B cell (primary cell): ENCODE measurements around the gene SLC35B2. TPM values are rescaled to one million over a fixed set of nuclear protein-coding genes. Genes with fewer than 3 reads are reported as not detected.

ENCODE experiments used
- ATAC-seq: fragments of 200-7000 bp; cut with Tn5 transposase; one replicate; pipeline ENCODE4 v1.10.0; 2021; ENCODE audit warnings: low read depth, mild to moderate bottlenecking, moderate number of reproducible peaks, moderate library complexity
- CTCF ChIA-PET: fragments of 350-600 bp; sonication (Branson Sonifier 250); formaldehyde crosslinking; loops from one replicate; lab custom pipeline; 2021; ENCODE audit warnings: antibody characterized with exemption, inconsistent platforms; lab: Charles Lee
- POLR2A ChIA-PET: fragments of 350-600 bp; sonication (Branson Sonifier 250); formaldehyde crosslinking; loops from one replicate; lab custom pipeline; 2021; ENCODE audit warnings: antibody characterized with exemption; lab: Charles Lee
- DNase-seq: peaks from one replicate; pipeline ENCODE4 v3.0.0; 2013
- H2AFZ ChIP-seq: 2 replicates; pipeline ENCODE4 v1.6.1; 2012; ENCODE audit warnings: mild to moderate bottlenecking, low read depth, low read length; ENCODE audit not compliant: insufficient read depth, poor library complexity, severe bottlenecking
- H3K27ac ChIP-seq, 2 donors: 1 replicate in 1 of 2; 2 replicates in 1 of 2; pipeline ENCODE4 v1.5.1; 2012 to 2013; ENCODE audit warnings: low read length in 2 of 2, mild to moderate bottlenecking in 2 of 2, moderate library complexity in 1 of 2
- H3K27me3 ChIP-seq, 4 experiments: fragments of 200-600 bp in 1 of 4; sonication (generic) in 1 of 4; replicated peaks in 1 of 4; 1 replicate in 2 of 4; 2 replicates in 2 of 4; pipeline versions ENCODE4 v1.6.1 to v1.7.0; 2013 to 2016; ENCODE audit warnings: low read length in 3 of 4, mild to moderate bottlenecking in 2 of 4, mixed read lengths in 1 of 4, moderate library complexity in 1 of 4; ENCODE audit not compliant: insufficient read depth in 4 of 4, control insufficient read depth in 3 of 4; ENCODE audit errors: control extremely low read depth in 1 of 4
- H3K36me3 ChIP-seq, 2 experiments: replicated peaks in 1 of 2; 1 replicate in 1 of 2; 2 replicates in 1 of 2; pipeline versions ENCODE4 v1.6.1 to v1.7.1; 2013; ENCODE audit warnings: low read length in 1 of 2; ENCODE audit not compliant: insufficient read depth in 2 of 2, control insufficient read depth in 1 of 2; ENCODE audit errors: control extremely low read depth in 1 of 2, extremely low read depth in 1 of 2
- H3K4me1 ChIP-seq, 2 donors: fragments of 200-600 bp in 1 of 2; sonication (generic) in 1 of 2; 1 replicate in 1 of 2; 2 replicates in 1 of 2; pipeline versions ENCODE4 v1.5.1 to v1.6.1; 2013 to 2017; ENCODE audit warnings: low read length in 2 of 2; ENCODE audit not compliant: control insufficient read depth in 2 of 2, insufficient read depth in 2 of 2
- H3K4me2 ChIP-seq: replicated peaks from 2 replicates; pipeline ENCODE3; 2012; ENCODE audit warnings: mild to moderate bottlenecking, low read depth, low read length; ENCODE audit not compliant: poor library complexity, severe bottlenecking
- H3K4me3 ChIP-seq, 5 experiments: fragments of 200-600 bp in 1 of 5; sonication (generic) in 1 of 5; 1 replicate in 3 of 5; 2 replicates in 2 of 5; pipeline versions ENCODE4 v1.5.1 to v1.7.0; 2011 to 2016; ENCODE audit warnings: low read length in 4 of 5, mild to moderate bottlenecking in 4 of 5, low read depth in 2 of 5, control low read depth in 1 of 5, moderate library complexity in 1 of 5; ENCODE audit not compliant: insufficient read depth in 1 of 5; ENCODE audit errors: control extremely low read depth in 1 of 5, extremely low read depth in 1 of 5
- H3K79me2 ChIP-seq: fragments of 200-600 bp; sonication (generic); one replicate; pipeline ENCODE4 v1.6.0; 2016; ENCODE audit warnings: low read length; ENCODE audit not compliant: control insufficient read depth, insufficient read depth
- H3K9ac ChIP-seq: fragments of 200-600 bp; sonication (generic); 2 replicates; pipeline ENCODE4 v1.6.1; 2017; ENCODE audit warnings: mild to moderate bottlenecking, low read length, moderate library complexity
- H3K9me3 ChIP-seq, 3 donors: one replicate each; pipeline versions ENCODE4 v1.6.1 to v1.7.1; 2013; ENCODE audit warnings: low read length in 2 of 3; ENCODE audit not compliant: control insufficient read depth in 2 of 3, insufficient read depth in 1 of 3; ENCODE audit errors: control extremely low read depth in 1 of 3
- H4K20me1 ChIP-seq: 2 replicates; pipeline ENCODE4 v1.6.0; 2012; ENCODE audit warnings: mild to moderate bottlenecking, low read length; ENCODE audit not compliant: insufficient read depth, control insufficient read depth, poor library complexity, severe bottlenecking
- H3K27ac Mint-ChIP-seq: one replicate; pipeline ENCODE4 v1.8.0; 2021; ENCODE audit warnings: mixed read lengths
- H3K27me3 Mint-ChIP-seq: one replicate; pipeline ENCODE4 v1.8.0; 2021; ENCODE audit warnings: mixed read lengths
- H3K4me1 Mint-ChIP-seq: one replicate; pipeline ENCODE4 v1.8.0; 2021; ENCODE audit warnings: mixed read lengths
- H3K4me3 Mint-ChIP-seq: one replicate; pipeline ENCODE4 v1.8.0; 2021; ENCODE audit warnings: mixed read lengths
- H3K9me3 Mint-ChIP-seq: one replicate; pipeline ENCODE4 v1.8.0; 2022; ENCODE audit warnings: mixed read lengths; ENCODE audit not compliant: insufficient read depth
- CTCF ChIP-seq: fragments of 200-600 bp; IDR thresholded peaks from one replicate; pipeline ENCODE4 v1.8.0; 2022; ENCODE audit warnings: antibody characterized with exemption, mild to moderate bottlenecking
- EZH2 ChIP-seq: IDR thresholded peaks from 2 replicates; pipeline ENCODE4 v1.6.1; 2012; ENCODE audit warnings: borderline replicate concordance, low read depth, mild to moderate bottlenecking, moderate library complexity, low read length; ENCODE audit not compliant: insufficient read depth, poor library complexity, severe bottlenecking
- WGBS: methylation state at CpG from one replicate; pipeline ENCODE4 v1.1.5; 2013; ENCODE audit warnings: missing lambda C conversion rate; ENCODE audit not compliant: insufficient coverage; 5-methylcytosine and 5-hydroxymethylcytosine counted together
- intact Hi-C: fragments of 100-400 bp; cut with micrococcal nuclease; formaldehyde crosslinking; loops from one replicate; pipeline ENCODE4 v1.10.0; 2022
- polyA plus RNA-seq: library from polyadenylated mRNA; depleted of rRNA; stranded (reverse); fragments of >200 nt; gene quantifications from 2 replicates; pipeline ENCODE4 v1.2.3, GENCODE V29; 2012
- total RNA-seq, 2 donors: library from RNA; stranded (reverse); fragments of 120-200 nt in 1 of 2; gene quantifications; 1 replicate in 1 of 2; 2 replicates in 1 of 2; pipeline versions ENCODE4 v1.2.3 to v1.2.4, GENCODE V29; 2013 to 2022

SLC35B2 gene
- total and polyA plus RNA-seq, 2 donors (not counting 1 experiment from before 2014, with no cell fraction given), result 30.0 to 35.2 TPM

- POLR2A ChIA-PET, result interaction anchor here (0.6 to 0.8 kb wide), 3 partner anchors 23 to 1380 kb away, joined by 3 to 15 read pairs (median 3); a partner anchor contains a TSS
- Histone ChIP-seq H3K4me1 (peaks cover 26 to 28% of the 10 kb centered on the region in 2 donors), H3K27ac (no peak overlapping the region), H3K27me3 (peaks cover 0 to 57% (median 32%) of the 10 kb centered on the region in 4 experiments), H3K9ac (no peak overlapping the region), H3K36me3 (no peaks in the 10 kb centered on the region), H3K4me3 (peak overlapping the region in 3 of 5 experiments; percentile 34 to 52 (median 37)), H4K20me1 (no peaks in the 10 kb centered on the region), H3K4me2 (peak overlapping the region; percentile 79), H3K9me3 (no peaks in the 10 kb centered on the region), H3K79me2 (no peaks in the 10 kb centered on the region), H2AFZ (peak overlapping the region; percentile 30)
- WGBS, result under 1% methylated on average over 74 of the region's 90 CpGs
- no peak for TF ChIP-seq CTCF
- peak; percentile 12 for TF ChIP-seq EZH2
- Mint-ChIP-seq H3K4me3 (peak overlapping the region; percentile 81), H3K4me1 (peaks cover 35% of the 10 kb centered on the region), H3K9me3 (no peaks in the 10 kb centered on the region), H3K27ac (no peak overlapping the region), H3K27me3 (peaks cover 40% of the 10 kb centered on the region)
- ATAC-seq (peak; percentile 10), DNase-seq (peak; percentile 45)
- CTCF ChIA-PET, result interaction anchor here (1.2 to 5.5 kb wide), 4 partner anchors 24 to 176 kb away, joined by 4 to 107 read pairs (median 37); partner anchors contain the start of gene HSP90AB1
- intact Hi-C loops, result no loop called here
These were observed 13.4 kb upstream of the SLC35B2 start for GRCh38 chr6:44270526-44271405.
